TTC549 (cell line): ENCODE data around the gene COA7.
"Not testable (repeated sequence)": the region's sequence is repeated elsewhere in the genome, so short reads cannot be mapped to it uniquely, and the experiment has no call there.

Experiments used
- FAIRE-seq: peaks from 2 replicates; lab custom pipeline; 2012; peaks lifted over from hg19 to GRCh38; lab: Jason Lieb, UNC

The COA7 gene

DNA sequence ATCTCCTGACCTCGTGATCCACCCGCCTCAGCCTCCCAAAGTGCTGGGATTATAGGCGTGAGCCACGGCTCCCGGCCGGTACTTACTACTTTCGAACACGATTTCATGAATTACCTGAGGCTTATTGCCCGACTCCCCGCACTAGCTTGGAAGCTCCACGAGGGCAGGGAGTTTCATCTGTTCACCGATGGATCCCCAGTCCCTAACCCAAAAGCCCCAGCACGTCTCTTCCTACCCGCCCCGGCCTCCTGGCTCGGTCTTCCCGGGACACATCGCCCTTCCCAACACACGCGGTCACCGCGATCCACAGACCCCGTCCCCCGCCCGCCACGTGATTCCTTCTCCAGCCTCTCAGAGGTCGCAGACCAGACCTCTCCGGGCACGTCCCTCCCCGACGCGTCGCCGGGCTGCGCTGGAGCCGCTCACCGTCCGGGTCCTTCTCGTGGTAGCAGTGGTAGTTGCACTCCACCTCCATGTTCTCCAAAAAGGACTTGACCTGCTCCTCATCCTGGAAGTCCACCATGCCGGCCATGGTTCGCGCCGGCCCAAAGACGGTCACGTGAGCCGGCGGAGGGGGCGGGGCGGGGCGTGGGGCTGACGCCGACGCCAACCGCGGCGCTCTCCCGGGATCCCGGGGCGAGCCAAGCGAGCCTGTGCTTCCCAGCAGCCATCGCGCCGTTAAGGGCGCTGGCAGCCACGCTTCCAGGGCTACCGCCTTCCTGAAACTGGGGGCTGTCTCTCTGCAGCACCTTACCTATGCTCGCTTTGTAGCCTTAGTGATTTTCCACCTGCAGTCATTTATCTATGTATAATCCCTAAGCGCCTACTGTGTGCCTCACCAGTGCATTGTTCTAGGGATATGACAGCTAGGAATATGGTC lies at the start of gene COA7:
Gene COA7, minus strand, starts transcription at position 553 of the 880 bp plus-strand sequence. Its CDS starts 21 bp downstream, at position 532.
- FAIRE-seq = no peak

DNA sequence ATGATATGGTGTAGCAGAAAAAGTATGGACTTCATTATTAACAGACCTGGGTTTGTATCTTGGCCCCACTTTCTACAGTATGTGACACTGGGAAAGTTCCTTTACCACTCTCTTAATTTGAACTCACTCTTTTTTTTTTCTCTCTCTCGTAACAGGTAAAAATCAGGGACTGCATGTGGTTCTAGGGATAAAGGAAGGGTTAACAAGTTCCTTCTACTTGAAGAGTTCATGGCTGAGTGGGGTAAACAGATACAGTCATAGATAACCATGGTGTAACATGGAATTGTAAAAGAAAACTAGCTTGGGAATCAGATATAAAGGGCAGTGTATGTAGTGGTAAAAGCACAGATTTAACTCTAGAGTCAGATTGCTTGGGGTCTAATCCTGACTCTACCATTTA lies 49.3 kb upstream of the COA7 start:
- FAIRE-seq = no peak

DNA sequence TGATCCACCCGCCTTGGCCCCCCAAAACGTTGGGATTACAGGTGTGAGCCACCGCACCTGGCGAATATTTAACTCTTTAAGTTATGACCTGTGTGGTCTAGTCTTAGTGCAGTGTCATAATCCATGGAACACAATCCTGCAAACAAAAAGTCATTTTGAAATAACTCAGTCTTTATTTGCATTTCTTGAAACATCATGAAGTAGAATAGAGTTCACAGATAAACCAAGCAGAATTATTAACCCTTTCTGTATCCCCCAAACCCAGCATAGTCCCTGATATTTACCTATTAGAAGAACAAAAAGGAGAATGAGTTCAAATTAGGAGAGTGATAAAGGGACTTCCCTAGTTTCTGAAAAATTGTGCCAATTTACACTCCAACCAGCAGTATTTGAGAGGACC lies 48.0 kb upstream of the COA7 start:
- FAIRE-seq = no peak

DNA sequence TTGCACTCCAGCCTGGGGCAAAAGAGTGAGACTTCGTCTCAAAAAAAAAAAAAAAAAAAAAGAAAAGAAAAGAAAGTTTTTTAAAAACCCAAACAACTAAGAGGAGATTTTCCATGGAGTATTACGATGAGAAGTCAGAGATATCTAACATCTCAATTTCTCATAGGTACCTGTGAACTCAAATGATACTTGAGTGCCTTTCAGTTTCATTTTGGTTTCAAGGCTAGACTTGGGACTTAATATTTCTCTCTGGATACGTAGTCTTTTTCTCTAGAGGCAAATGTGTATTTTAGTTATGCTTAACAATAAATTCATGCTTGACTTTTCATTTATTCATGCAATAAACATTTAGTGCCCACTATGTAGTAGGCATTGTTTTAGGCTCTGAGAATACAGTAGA lies 43.1 kb upstream of the COA7 start:
- FAIRE-seq = no peak

DNA sequence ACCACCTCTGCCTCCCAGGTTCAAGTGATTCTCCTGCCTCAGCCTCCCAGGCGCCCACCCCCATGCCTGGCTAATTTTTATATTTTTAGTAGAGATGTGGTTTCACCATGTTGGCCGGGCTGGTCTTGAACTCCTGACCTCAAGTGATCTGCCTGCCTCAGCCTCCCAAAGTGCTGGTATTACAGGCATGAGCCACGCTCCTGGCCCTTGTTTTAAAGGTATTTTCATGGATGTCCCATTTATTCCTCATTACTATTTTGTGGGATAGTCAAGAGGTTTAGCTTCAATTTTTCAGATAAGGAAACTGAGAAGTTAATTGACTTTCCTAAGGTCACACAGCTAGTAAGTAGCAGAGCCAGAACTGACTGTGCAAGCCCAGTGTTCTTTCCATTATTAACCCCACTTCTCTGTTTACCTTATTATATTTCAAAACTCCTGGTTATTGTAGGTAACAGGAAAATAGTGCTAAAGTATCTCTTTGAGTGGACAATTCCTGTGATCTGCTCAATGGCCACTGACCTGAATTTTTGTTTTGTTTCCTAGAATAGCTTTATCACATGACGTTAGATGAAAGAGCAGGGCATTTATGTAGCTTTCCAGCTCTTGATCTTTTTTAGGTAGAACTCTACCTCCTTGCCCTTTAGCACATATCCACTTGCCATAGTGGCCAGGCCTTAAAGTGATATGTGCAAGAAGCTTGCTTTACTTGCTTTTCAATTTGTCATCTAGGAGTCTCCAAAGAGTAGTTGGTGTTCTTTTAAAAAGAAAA lies 41.7 kb upstream of the COA7 start:
- FAIRE-seq = no peak

DNA sequence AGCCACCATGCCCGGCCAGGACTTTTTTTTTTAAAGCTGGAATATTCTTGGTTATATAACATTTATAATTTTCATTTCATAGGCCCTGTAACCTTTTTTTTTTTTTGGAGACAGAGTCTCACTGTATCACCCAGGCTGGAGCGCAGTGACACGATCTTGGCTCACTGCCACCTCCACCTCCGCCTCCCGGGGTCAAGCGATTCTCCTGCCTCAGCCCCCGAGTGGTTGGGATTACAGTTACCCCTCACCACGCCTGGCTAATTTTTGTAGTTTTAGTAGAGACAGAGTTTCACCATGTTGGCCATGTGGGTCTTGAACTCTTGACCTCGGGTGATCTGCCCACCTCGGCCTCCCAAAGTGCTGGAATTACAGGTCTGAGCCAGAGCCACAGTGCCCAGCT lies 40.7 kb upstream of the COA7 start:
- FAIRE-seq = no peak

DNA sequence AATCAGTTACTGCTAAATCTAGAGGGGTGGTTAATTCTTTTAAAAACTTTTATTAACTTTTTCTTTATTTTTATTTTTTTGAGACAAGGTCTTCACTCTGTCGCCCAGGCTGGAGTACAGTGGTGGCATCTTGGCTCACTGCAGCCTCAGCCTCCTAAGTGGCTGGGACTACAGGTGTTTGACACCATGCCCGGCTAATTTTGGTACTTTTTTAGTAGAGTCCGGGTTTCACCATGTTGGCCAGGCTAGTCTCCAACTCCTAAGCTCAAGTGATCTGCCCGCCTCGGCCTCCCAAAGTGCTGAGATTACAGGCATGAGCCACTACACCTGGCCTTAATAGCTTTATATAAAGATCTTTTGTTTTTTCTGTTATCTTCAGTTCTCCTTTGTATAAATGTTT lies 40.0 kb upstream of the COA7 start:
- no peak for FAIRE-seq

DNA sequence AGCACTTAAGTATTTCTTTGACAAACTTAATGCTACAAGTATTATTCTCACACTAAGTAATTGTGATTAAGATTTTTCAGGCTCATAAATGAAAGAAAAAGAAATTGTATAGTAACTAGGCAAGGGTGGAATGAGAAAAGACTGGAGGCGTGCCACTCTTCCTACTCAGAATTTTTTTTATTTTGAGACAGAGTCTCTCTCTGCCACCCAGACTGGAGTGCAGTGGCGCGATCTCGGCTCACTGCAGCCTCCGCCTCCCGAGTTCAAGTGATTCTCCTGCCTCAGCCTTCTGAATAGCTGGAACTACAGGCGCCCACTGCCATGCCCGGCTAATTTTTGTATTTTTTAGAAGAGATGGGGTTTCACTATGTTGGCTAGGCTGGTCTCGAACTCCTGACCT lies 37.2 kb upstream of the COA7 start:
- not testable (repeated sequence) for FAIRE-seq

DNA sequence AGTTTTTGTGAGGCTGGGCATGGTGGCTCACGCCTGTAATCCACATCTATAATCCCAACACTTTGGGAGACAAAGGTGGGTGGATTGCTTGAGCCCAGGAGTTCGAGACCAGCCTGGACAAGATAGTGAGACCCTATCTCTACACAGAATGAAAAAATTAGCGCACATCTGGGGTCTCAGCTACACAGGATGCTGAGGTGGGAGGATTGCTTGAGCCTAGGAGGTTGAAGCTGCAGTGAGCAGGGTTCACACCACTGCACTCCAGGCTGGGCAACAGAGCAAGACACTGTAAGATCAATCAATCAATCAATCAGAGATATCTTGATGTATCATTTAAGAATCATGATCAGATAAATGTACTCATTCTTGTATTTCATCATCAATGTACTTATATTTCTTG lies 35.2 kb upstream of the COA7 start:
- FAIRE-seq = no peak

DNA sequence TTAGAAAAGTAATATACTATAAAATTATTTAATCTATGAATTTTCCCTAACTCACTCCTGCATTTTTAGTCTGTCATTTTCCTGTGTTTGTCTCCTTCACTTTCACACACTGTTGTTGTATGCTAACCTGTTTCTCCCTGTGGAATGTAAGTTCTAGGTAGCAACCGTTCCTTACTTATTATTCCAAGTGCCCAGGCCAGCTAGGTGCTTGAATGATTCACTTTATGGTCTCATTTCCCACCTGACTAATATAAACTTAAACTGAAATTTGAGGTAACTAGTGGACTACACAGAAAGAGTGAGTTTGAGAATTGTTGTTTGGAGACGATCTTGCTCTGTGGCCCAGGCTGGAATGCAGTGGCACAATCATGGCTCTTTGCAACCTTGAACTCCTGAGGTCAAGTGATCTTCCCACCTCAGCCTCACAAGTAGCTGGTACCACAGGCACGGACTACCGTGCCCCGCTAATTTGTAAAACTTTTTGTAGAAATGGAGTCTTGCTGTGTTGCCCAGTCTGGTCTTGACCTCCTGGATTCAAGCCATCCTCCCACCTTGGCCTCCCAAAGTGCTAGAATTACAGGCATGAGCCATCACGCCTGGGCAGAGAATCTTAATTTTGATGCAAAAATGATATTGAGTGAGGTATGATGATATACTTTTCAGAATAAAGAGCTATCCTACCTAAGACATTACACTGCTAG lies 30.0 kb upstream of the COA7 start:
- FAIRE-seq = no peak

DNA sequence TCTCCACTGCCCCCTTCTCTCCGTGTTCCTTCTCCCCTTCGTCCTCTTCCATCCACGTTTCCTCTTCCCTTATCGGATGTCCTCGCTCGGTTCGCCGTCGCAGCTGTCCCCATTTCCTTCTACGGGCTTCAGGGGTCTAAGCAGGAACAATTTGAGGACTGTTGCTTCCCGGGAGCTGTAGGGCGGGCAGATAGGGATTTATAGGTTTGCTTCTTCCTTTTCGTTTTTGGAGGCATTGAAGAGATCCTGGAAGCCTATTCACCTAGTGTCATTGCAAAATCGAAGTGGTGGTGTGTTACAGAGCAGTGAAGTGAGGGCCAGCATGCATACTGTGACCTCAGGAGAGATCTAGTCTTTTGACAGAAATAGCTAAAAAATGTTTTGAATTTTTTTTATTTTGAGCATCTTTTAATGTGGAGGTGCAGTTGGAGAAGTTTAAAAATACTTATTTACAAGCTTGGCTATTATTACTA lies 29.0 kb upstream of the COA7 start:
- FAIRE-seq = no peak

DNA sequence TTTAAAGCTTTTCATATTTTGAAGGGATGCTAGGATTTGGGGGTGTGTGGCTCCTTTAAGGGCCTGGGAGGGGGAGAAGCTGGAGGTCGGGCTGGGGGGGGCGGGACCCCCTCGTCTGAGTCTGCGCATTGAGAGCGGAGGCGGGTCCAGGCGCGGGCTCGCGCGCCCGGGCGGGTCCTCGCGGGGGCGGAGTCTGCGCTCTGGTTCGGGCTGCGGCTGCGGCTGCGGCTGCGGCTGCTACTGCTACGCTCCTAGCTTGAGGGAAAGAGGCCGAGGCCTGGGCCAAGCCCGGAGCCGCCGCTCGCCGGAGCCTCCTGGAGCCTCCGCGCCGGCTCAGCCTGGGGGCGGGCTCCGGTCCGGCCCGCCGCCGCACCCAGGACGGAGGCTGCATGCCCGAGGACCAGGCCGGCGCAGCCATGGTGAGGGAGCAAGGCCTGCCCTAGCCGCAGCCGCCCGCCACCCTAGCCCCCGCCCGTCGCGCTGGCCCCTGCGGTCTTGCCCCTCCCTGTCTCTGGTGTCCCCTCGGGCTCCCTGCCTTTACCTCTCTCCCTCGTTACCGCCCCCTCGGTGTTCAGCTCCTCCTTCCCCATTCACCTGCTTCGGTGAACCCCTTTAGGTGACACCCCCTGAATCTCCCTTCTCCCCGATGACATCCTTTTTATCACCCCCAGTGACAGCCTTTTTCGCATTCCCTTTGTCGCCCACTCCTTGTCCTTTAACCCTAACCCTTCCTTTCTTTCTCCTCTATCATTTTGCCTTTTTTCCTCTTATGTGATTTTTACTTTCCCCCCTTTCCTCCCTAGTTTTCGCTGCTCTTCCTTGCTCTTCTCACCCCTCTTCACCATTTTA lies 28.3 kb upstream of the COA7 start, which contains the start of gene ZYG11B:
Gene ZYG11B, plus strand, starts transcription at position 189 of the 849 bp plus-strand sequence. Its CDS starts 201 bp downstream, at position 390.
- no peak for FAIRE-seq

DNA sequence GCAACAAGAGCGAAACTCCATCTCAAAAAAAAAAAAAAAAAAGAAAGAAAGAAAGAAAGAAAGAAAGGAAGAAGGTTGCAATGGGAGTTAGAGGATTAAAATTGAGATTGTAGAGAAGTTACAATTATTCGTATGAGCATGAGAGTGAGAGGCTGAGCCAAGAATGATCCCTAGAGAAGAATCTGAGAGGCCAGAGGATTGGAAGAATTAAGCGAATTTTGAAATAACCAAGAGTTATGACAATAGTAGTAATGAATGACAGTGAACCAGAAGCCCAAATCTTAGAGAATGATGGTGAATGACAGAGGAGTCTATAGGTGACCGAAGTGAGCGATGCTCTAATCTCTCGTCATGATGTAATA lies 27.7 kb upstream of the COA7 start:
- FAIRE-seq = no peak

DNA sequence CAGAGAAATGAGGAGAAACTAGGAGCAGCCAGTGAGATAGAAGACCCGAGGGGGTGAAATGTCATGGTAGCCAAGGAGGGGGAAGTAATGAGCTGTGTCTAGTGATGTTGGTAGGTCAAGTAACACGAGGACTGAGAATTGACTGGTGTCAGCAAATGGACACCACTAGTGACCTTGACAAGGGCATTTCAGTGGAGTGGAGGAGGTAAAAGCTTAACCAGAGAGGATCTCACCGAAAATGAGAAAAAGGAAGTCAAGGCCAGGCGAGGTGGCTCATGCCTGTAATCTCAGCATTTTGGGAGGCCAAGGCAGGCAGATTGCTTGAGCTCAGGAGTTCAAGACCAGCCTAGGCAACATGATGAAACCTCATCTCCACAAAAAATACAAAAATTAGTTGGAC lies 25.1 kb upstream of the COA7 start:
- FAIRE-seq = no peak

DNA sequence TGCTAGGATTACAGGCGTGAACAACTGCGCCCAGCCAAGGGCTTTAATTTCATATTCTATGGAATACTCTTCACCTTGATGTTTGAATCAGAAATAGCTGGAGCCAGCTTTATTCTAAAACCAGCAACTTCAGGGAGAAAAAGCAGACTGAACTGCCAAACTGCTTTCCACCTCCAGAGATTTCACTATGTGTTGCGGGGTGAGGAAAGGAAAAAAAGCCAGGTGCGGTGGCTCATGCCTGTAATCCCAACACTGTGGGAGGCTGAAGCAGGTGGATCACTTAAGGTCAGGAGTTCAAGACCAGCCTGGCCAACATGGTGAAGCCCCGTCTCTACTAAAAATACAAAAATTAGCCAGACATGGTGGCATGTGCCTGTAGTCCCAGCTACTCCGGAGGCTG lies 17.1 kb upstream of the COA7 start:
- not testable (repeated sequence) for FAIRE-seq

DNA sequence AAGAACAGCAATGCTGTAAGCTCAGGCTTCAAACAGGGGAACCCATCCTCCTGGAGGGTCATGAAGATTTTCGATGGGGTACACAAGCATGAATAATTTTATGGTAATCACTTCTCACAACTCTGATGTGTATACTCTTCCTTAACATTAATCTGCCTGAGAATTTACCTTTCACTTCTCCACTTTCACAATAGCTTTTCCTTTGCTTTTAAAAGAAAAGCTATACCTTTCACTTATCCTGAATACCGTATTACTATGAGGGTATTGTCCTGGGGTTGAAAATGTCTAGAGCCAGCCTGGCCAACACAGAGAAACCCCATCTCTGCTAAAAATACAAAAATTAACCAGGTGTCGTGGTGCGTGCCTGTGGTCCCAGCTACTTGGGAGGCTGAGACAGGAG lies 15.4 kb upstream of the COA7 start:
- no peak for FAIRE-seq

DNA sequence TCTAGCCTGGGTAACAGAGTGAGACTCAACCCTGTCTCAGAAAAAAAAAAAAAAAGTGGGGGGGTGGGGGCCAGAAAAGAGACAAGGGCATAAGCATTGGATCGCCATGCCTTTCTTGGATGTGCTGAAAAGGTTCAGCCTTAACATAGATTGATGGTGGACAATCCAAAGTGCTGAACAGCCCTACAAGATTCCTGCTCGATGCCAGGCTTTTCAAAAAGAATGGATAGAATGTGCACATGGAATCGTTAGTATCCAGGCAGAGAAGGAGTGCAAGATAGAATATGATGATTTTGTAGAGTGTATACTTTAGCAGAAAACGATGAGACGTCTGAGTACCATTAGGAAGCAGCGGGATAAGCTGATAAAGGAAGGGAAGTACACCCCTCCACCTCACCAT lies 10.9 kb upstream of the COA7 start:
- FAIRE-seq = no peak

DNA sequence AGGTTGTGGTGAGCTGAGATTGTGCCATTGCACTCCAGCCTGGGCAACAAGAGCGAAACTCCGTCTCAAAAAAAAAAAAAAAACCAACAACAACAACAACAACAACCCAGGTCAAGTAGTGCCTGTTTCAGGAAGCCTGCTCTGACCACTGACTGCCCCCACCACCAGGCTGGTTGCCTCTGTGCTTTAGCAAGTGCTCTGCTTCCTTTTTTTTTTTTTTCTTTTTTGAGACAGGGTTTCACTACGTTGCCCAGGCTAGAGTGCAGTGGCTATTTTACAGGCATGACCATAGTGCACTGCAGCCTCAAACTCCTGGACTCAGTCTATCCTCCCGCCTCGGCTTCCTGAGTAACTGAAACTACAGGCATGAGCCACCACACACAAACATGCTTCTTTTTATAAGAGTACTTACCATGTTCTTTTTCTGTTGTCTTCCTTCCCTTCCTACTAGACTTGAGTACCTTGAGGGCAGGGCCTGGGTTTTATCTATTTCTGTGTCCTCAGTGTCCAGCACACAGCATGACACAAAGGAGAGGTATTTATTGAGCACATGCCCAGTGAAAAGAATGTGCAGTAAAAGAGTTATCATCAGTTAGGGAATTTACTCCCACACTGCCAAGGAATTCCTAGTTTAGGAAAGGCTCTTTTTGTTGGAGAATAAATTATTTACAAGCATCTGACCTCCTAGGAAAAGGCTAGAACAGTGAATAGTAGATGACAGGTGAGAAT lies 9.9 kb upstream of the COA7 start:
- no peak for FAIRE-seq

DNA sequence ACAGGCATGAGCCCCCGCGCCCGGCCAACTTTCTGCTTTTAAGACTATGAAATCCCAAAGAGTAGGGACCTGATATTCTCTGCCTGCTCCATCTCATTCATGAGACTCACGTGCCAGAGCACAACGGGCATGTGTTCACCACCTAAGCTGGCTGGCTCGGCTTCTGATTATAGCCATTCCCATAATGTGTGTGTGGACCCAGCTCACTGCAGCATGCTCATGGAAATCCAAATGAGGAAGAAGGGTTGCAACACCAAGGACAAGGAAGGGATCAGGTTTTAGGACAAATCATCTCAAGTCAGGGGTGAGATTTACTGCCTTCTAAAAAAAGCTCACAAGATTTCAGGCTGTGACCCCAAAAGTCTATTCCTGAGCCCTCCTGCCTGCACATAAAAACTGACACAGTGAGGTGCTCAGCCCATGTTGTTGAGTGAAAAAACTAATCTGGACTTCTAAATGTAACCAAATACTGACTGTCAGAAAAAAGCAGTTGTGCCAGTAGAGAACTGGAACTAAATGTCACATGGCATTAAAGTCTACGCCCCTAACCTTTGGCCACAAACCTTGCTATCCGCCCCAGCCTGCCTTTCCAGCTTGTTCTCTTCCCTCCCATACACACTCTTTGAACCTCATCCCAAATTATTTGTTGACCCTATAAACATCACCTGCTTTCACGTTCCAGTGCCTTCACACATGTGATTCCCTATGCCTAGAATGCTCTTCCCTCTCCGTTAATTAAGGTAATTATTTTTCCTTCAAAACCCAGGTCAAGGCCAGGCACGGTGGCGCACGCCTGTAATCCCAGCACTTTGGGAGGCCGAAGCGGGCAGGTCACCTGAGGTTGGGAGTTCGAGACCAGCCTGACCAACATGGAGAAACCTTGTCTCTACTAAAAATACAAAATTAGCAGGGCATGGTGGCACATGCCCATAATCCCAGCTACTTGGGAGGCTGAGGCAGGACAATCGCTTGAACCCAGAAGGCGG lies 9.1 kb upstream of the COA7 start:
- no peak for FAIRE-seq

DNA sequence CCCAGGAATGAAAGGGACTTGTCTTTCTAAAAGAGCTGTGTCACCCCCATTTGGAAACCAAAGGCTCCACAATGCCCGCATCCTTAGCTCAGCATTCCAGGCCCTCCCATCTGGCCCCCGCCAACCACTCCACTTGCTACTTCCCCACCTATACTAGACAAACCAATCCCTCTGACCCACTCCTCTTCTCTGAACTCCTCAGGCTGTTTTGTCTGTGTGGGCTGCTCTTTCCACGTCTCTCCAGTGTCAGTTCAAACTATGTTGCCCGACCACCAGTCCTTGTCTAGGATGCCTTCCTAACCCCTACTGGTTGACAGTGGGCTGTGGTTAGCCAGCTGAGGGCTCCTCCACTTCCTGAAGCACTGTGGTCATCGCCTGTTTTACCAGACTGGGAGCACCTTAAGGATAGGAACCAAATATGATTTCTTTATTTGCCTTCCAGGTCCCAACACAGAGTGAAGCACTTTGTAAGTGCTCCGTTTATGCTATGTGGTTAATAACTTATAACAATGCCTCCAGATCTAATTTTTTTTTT lies 8.1 kb upstream of the COA7 start:
- no peak for FAIRE-seq
